Measurements from ENCODE around the gene PRKCE. TPM values are rescaled to one million over a fixed set of nuclear protein-coding genes. Genes with fewer than 3 reads are reported as not detected.

PRKCE gene
- total RNA-seq, 1 donor from 2014 or later = 12.0 TPM

- Mint-ChIP-seq H3K27ac (ENCODE audit: unreplicated experiment) (no peak overlapping the region), H3K27me3 (ENCODE audit: low read depth) (no peaks in the 10 kb centered on the region), H3K4me3 (ENCODE audit: unreplicated experiment) (no peak overlapping the region), H3K4me1 (ENCODE audit: low read depth) (peaks cover 14% of the 10 kb centered on the region), H3K36me3 (ENCODE audit: low read depth) (no peaks in the 10 kb centered on the region), H3K9me3 (ENCODE audit: low read depth) (no peaks in the 10 kb centered on the region)
- DNase-seq (ENCODE audit: low spot score) = no peak
- no peak for TF ChIP-seq CTCF (IDR thresholded peaks at IDR 0.05)
These were observed 529.8 kb downstream of the PRKCE start for GRCh38 chr2:46181306-46181705.

- DNase-seq (ENCODE audit: low spot score) = no peak
- H3K36me3 Mint-ChIP-seq (ENCODE audit: low read depth) = no peaks in the 10 kb centered on the region
- H3K9me3 Mint-ChIP-seq (ENCODE audit: low read depth) = no peaks in the 10 kb centered on the region
- no peak overlapping the region for H3K4me3 Mint-ChIP-seq (ENCODE audit: unreplicated experiment)
- H3K27ac Mint-ChIP-seq (ENCODE audit: unreplicated experiment) = no peak overlapping the region
- no peak for TF ChIP-seq CTCF (IDR thresholded peaks at IDR 0.05)
- peaks cover 14% of the 10 kb centered on the region for H3K4me1 Mint-ChIP-seq (ENCODE audit: low read depth)
- no peaks in the 10 kb centered on the region for H3K27me3 Mint-ChIP-seq (ENCODE audit: low read depth)
These were observed 530.5 kb downstream of the PRKCE start for GRCh38 chr2:46181789-46182530.

- no peak for TF ChIP-seq CTCF (IDR thresholded peaks at IDR 0.05)
- no peaks in the 10 kb centered on the region for H3K9me3 Mint-ChIP-seq (ENCODE audit: low read depth)
- H3K27ac Mint-ChIP-seq (ENCODE audit: unreplicated experiment) = no peak overlapping the region
- DNase-seq (ENCODE audit: low spot score) = no peak
- H3K4me3 Mint-ChIP-seq (ENCODE audit: unreplicated experiment) = no peak overlapping the region
- no peaks in the 10 kb centered on the region for H3K27me3 Mint-ChIP-seq (ENCODE audit: low read depth)
- peaks cover 14% of the 10 kb centered on the region for H3K4me1 Mint-ChIP-seq (ENCODE audit: low read depth)
- H3K36me3 Mint-ChIP-seq (ENCODE audit: low read depth) = no peaks in the 10 kb centered on the region
These were observed 532.0 kb downstream of the PRKCE start for GRCh38 chr2:46183426-46183825.

GRCh38 chr2:46184794-46185583, 533.5 kb downstream of the PRKCE start:
- H3K4me1 Mint-ChIP-seq (ENCODE audit: low read depth) = no peaks in the 10 kb centered on the region
- H3K27me3 Mint-ChIP-seq (ENCODE audit: low read depth) = no peaks in the 10 kb centered on the region
- H3K27ac Mint-ChIP-seq (ENCODE audit: unreplicated experiment) = no peak overlapping the region
- no peaks in the 10 kb centered on the region for H3K36me3 Mint-ChIP-seq (ENCODE audit: low read depth)
- TF ChIP-seq CTCF (IDR thresholded peaks at IDR 0.05) = no peak
- H3K4me3 Mint-ChIP-seq (ENCODE audit: unreplicated experiment) = no peak overlapping the region
- H3K9me3 Mint-ChIP-seq (ENCODE audit: low read depth) = no peaks in the 10 kb centered on the region
- DNase-seq (ENCODE audit: low spot score) = no peak

GRCh38 chr2:46187112-46187618, 535.7 kb downstream of the PRKCE start:
- Mint-ChIP-seq H3K9me3 (ENCODE audit: low read depth) (no peaks in the 10 kb centered on the region), H3K4me3 (ENCODE audit: unreplicated experiment) (no peak overlapping the region), H3K27me3 (ENCODE audit: low read depth) (no peaks in the 10 kb centered on the region), H3K27ac (ENCODE audit: unreplicated experiment) (no peak overlapping the region), H3K36me3 (ENCODE audit: low read depth) (no peaks in the 10 kb centered on the region), H3K4me1 (ENCODE audit: low read depth) (no peaks in the 10 kb centered on the region)
- TF ChIP-seq CTCF (IDR thresholded peaks at IDR 0.05) = no peak
- DNase-seq (ENCODE audit: low spot score) = no peak
